ENCODE measurements around the gene WWOX.
A peak's percentile ranks its signal among the peaks of the same experiment; 100 is the strongest.
"Not testable (repeated sequence)": the region's sequence is repeated elsewhere in the genome, so short reads cannot be mapped to it uniquely, and the experiment has no call there.

Gene WWOX

GRCh38 chr16:78099271-78100111 is at the start of gene WWOX:
WWOX (plus strand) TSS chr16:78099654.
- DNase-seq (ENCODE audit: low read depth) = peak; percentile 93

GRCh38 chr16:78050734-78051400 is 48.6 kb upstream of the WWOX start:
- no peak for DNase-seq (ENCODE audit: low read depth)

- no peak for DNase-seq (ENCODE audit: low read depth)
These were observed 41.5 kb upstream of the WWOX start for GRCh38 chr16:78057803-78058564.

GRCh38 chr16:78059806-78060205 is 39.6 kb upstream of the WWOX start:
- DNase-seq (ENCODE audit: low read depth) = not testable (repeated sequence)

- no peak for DNase-seq (ENCODE audit: low read depth)
These were observed 39.2 kb upstream of the WWOX start for GRCh38 chr16:78060295-78060694.

- no peak for DNase-seq (ENCODE audit: low read depth)
These were observed 38.6 kb upstream of the WWOX start for GRCh38 chr16:78060809-78061208.

GRCh38 chr16:78065319-78065718 is 34.1 kb upstream of the WWOX start:
- DNase-seq (ENCODE audit: low read depth) = no peak

- DNase-seq (ENCODE audit: low read depth) = no peak
These were observed 29.5 kb upstream of the WWOX start for GRCh38 chr16:78069913-78070312.

GRCh38 chr16:78072275-78072674 is 27.2 kb upstream of the WWOX start:
- no peak for DNase-seq (ENCODE audit: low read depth)

- no peak for DNase-seq (ENCODE audit: low read depth)
These were observed 23.7 kb upstream of the WWOX start for GRCh38 chr16:78075800-78076199.

- DNase-seq (ENCODE audit: low read depth) = no peak
These were observed 18.1 kb upstream of the WWOX start for GRCh38 chr16:78081341-78081740.

- DNase-seq (ENCODE audit: low read depth) = no peak
These were observed 8.0 kb upstream of the WWOX start for GRCh38 chr16:78091419-78091818.

GRCh38 chr16:78092758-78093157 is 6.7 kb upstream of the WWOX start:
- no peak for DNase-seq (ENCODE audit: low read depth)

- DNase-seq (ENCODE audit: low read depth) = no peak
These were observed 5.3 kb upstream of the WWOX start for GRCh38 chr16:78094166-78094565.

GRCh38 chr16:78094998-78095397 is 4.5 kb upstream of the WWOX start:
- no peak for DNase-seq (ENCODE audit: low read depth)

- DNase-seq (ENCODE audit: low read depth) = no peak
These were observed 3.1 kb upstream of the WWOX start for GRCh38 chr16:78096386-78096785.

GRCh38 chr16:78097548-78097947 is 1.9 kb upstream of the WWOX start:
- no peak for DNase-seq (ENCODE audit: low read depth)

GRCh38 chr16:78098087-78098486 is 1.4 kb upstream of the WWOX start:
- no peak for DNase-seq (ENCODE audit: low read depth)

GRCh38 chr16:78098595-78099270 is 721 bp upstream of the WWOX start:
- no peak for DNase-seq (ENCODE audit: low read depth)

- DNase-seq (ENCODE audit: low read depth) = no peak
These were observed 636 bp downstream of the WWOX start for GRCh38 chr16:78100112-78100467.

- DNase-seq (ENCODE audit: low read depth) = no peak
These were observed 2.7 kb downstream of the WWOX start for GRCh38 chr16:78102122-78102660.

GRCh38 chr16:78102865-78103264 is 3.4 kb downstream of the WWOX start:
- no peak for DNase-seq (ENCODE audit: low read depth)

Data from activated T-helper 1 cell treated with Interleukin-2 at 50 U/mL for 16 hours (primary cell).